ENCODE measurements around the gene CTSS. TPM values are rescaled to one million over a fixed set of nuclear protein-coding genes. Genes with fewer than 3 reads are reported as not detected.

Gene CTSS
- total and polyA plus RNA-seq, 7 donors: 16.3 to 267 (median 63.3) TPM

GRCh38 chr1:150761801-150762200 is 3.8 kb downstream of the CTSS start:
- Histone ChIP-seq H3K4me1 (peaks cover 0 to 19% (median 12%) of the 10 kb centered on the region in 4 donors), H3K4me3 (no peak overlapping the region), H3K27me3 (no peaks in the 10 kb centered on the region), H3K27ac (no peak overlapping the region), H3K9me3 (no peaks in the 10 kb centered on the region), H3K36me3 (no peaks in the 10 kb centered on the region)
- TF ChIP-seq POLR2AphosphoS5 (IDR thresholded peaks at IDR 0.05) (no peak), CTCF (IDR thresholded peaks at IDR 0.05) (no peak), POLR2A (IDR thresholded peaks at IDR 0.05) (no peak), EP300 (IDR thresholded peaks at IDR 0.05) (no peak)
- no peak for DNase-seq
- 94 to 95% methylated on average over 1 of the region's 1 CpG for WGBS, 2 donors
- intact Hi-C loops (cut with DNase I): no loop called here

- WGBS, 2 donors: 63 to 64% methylated on average over 3 of the region's 3 CpGs
- no peak for TF ChIP-seq POLR2AphosphoS5 (IDR thresholded peaks at IDR 0.05)
- TF ChIP-seq EP300 (IDR thresholded peaks at IDR 0.05): no peak
- TF ChIP-seq CTCF (IDR thresholded peaks at IDR 0.05): no peak
- TF ChIP-seq POLR2A (IDR thresholded peaks at IDR 0.05): no peak
Observed at GRCh38 chr1:150760013-150760412, 5.6 kb downstream of the CTSS start.

GRCh38 chr1:150753416-150753815 is 12.2 kb downstream of the CTSS start:
- Histone ChIP-seq H3K4me1 (no peaks in the 10 kb centered on the region), H3K36me3 (no peaks in the 10 kb centered on the region), H3K27ac (no peak overlapping the region), H3K4me3 (no peak overlapping the region), H3K27me3 (no peaks in the 10 kb centered on the region), H3K9me3 (no peaks in the 10 kb centered on the region)
- intact Hi-C loops (cut with DNase I): no loop called here
- no peak for DNase-seq
- whole genome bisulfite sequencing, 2 donors: 24 to 73% methylated on average over 2 of the region's 2 CpGs
- TF ChIP-seq EP300 (IDR thresholded peaks at IDR 0.05): no peak
- no peak for TF ChIP-seq POLR2A (IDR thresholded peaks at IDR 0.05)
- TF ChIP-seq CTCF (IDR thresholded peaks at IDR 0.05): no peak
- no peak for TF ChIP-seq POLR2AphosphoS5 (IDR thresholded peaks at IDR 0.05)

More at GRCh38 chr1:150760013-150760412, 5.6 kb downstream of the CTSS start:
- Histone ChIP-seq H3K27ac (no peak overlapping the region), H3K27me3 (no peaks in the 10 kb centered on the region), H3K4me1 (peaks cover 0 to 17% (median 11%) of the 10 kb centered on the region in 4 donors), H3K9me3 (no peaks in the 10 kb centered on the region), H3K36me3 (no peaks in the 10 kb centered on the region), H3K4me3 (no peak overlapping the region)
- intact Hi-C loops (cut with DNase I): no loop called here
- DNase-seq: no peak

DNA sequence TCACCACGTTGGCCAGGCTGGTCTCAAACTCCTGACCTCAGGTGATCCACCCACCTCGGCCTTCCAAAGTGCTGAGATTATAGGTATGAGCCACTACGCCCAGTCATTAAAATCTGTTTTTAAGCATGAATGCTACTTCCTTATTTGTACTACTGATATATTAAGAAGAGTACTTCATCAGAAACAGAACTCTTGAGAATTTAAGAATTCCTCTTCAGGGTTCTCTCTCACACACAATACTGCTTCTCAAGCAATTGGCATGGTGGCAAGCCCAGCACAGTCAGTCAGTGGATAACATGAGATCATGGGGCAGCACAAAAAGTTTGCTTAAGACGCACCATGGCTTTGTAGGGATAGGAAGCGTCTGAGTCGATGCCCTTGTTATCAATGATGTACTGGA is 14.1 kb downstream of the CTSS start:
- intact Hi-C loops (cut with DNase I): no loop called here
- WGBS, 2 donors: 57 to 86% methylated on average over 6 of the region's 6 CpGs
- TF ChIP-seq EP300 (IDR thresholded peaks at IDR 0.05): no peak
- no peak for TF ChIP-seq POLR2AphosphoS5 (IDR thresholded peaks at IDR 0.05)
- TF ChIP-seq CTCF (IDR thresholded peaks at IDR 0.05): no peak
- TF ChIP-seq POLR2A (IDR thresholded peaks at IDR 0.05): no peak
- no peak for DNase-seq
- Histone ChIP-seq H3K4me3 (no peak overlapping the region), H3K4me1 (no peaks in the 10 kb centered on the region), H3K36me3 (no peaks in the 10 kb centered on the region), H3K27ac (no peak overlapping the region), H3K27me3 (no peaks in the 10 kb centered on the region), H3K9me3 (no peaks in the 10 kb centered on the region)

DNA sequence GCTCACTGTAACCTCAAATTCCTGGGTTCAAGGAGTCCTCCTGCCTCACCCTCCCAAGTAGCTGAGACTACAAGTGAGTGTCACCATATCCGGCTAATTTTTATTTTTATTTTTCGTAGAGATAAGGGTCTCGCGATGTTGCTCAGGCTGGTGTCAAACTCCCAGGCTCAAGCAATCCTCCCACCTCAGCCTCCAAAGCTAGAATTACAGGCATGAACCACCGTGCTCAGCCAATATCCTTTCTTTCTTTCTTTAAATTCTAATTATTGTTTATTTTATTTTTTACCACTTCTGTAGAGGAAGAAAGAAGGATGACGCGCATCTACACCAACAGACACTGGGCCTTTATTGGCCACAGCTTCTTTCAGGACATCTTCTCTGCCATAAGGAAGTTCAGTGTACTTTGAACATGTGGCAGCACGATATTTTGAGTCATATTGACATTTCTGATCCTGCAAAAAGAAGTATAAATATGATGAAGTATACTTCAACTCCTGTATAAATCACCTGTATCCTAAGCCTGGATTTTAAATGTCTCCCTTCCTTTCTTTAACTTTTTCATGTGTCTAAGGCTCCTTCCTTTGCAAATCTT is 15.8 kb downstream of the CTSS start:
- intact Hi-C loops (cut with DNase I): no loop called here
- 42 to 82% methylated on average over 8 of the region's 8 CpGs for WGBS, 2 donors
- H3K27me3 ChIP-seq: no peaks in the 10 kb centered on the region
- no peaks in the 10 kb centered on the region for H3K4me1 ChIP-seq
- TF ChIP-seq POLR2A (IDR thresholded peaks at IDR 0.05) (no peak), EP300 (IDR thresholded peaks at IDR 0.05) (no peak), CTCF (IDR thresholded peaks at IDR 0.05) (no peak), POLR2AphosphoS5 (IDR thresholded peaks at IDR 0.05) (no peak)
- H3K9me3 ChIP-seq: no peaks in the 10 kb centered on the region
- H3K27ac ChIP-seq: no peak overlapping the region
- H3K36me3 ChIP-seq: no peaks in the 10 kb centered on the region
- H3K4me3 ChIP-seq: no peak overlapping the region
- DNase-seq: no peak
